ENCODE data around the gene HEXIM2.
A peak's percentile ranks its signal among the peaks of the same experiment; 100 is the strongest.

HEXIM2 gene

GRCh38 chr17:45115015-45115625 lies 46.6 kb upstream of the HEXIM2 start:
- Histone ChIP-seq H3K27me3 (no peaks in the 10 kb centered on the region), H3K27ac (peak overlapping the region; percentile 87 to 91), H3K9me3 (no peaks in the 10 kb centered on the region), H3K4me3 (no peak overlapping the region), H3K4me1 (peaks cover 4 to 37% (median 27%) of the 10 kb centered on the region in 4 donors), H3K36me3 (peaks cover 40 to 83% (median 73%) of the 10 kb centered on the region in 3 donors)
- no peak for DNase-seq
- intact Hi-C loops (cut with DNase I; ENCODE audit: low total_unique reads) = no loop called here
- TF ChIP-seq CTCF (IDR thresholded peaks at IDR 0.05) = no peak

GRCh38 chr17:45115871-45116270 lies 45.8 kb upstream of the HEXIM2 start:
- intact Hi-C loops (cut with DNase I; ENCODE audit: low total_unique reads) = no loop called here
- peaks cover 42 to 90% (median 79%) of the 10 kb centered on the region in 3 donors for H3K36me3 ChIP-seq
- no peak for DNase-seq
- H3K4me1 ChIP-seq = peaks cover 3 to 30% (median 20%) of the 10 kb centered on the region in 4 donors
- no peaks in the 10 kb centered on the region for H3K9me3 ChIP-seq
- no peak overlapping the region for H3K4me3 ChIP-seq
- H3K27ac ChIP-seq = peak overlapping the region in 1 of 2 donors; percentile 29
- no peak for TF ChIP-seq CTCF (IDR thresholded peaks at IDR 0.05)
- H3K27me3 ChIP-seq = no peaks in the 10 kb centered on the region

GRCh38 chr17:45116434-45117016 lies 45.1 kb upstream of the HEXIM2 start:
- Histone ChIP-seq H3K27me3 (no peaks in the 10 kb centered on the region), H3K9me3 (no peaks in the 10 kb centered on the region), H3K36me3 (peaks cover 42 to 94% (median 79%) of the 10 kb centered on the region in 3 donors), H3K4me1 (peaks cover 0 to 28% (median 13%) of the 10 kb centered on the region in 4 donors), H3K4me3 (no peak overlapping the region), H3K27ac (peak overlapping the region in 1 of 2 donors; percentile 29)
- intact Hi-C loops (cut with DNase I; ENCODE audit: low total_unique reads) = no loop called here
- no peak for DNase-seq
- TF ChIP-seq CTCF (IDR thresholded peaks at IDR 0.05) = no peak

- Histone ChIP-seq H3K36me3 (peaks cover 40 to 88% (median 76%) of the 10 kb centered on the region in 3 donors), H3K27ac (peak overlapping the region in 1 of 2 donors; percentile 29)
- no peak for TF ChIP-seq CTCF (IDR thresholded peaks at IDR 0.05)
Measured at GRCh38 chr17:45117334-45117733, 44.3 kb upstream of the HEXIM2 start.

GRCh38 chr17:45117848-45118646 lies 43.6 kb upstream of the HEXIM2 start:
- DNase-seq = no peak
- Histone ChIP-seq H3K9me3 (no peaks in the 10 kb centered on the region), H3K27ac (no peak overlapping the region), H3K36me3 (peaks cover 32 to 81% (median 69%) of the 10 kb centered on the region in 3 donors), H3K4me3 (no peak overlapping the region), H3K27me3 (no peaks in the 10 kb centered on the region), H3K4me1 (peaks cover 0 to 28% (median 6%) of the 10 kb centered on the region in 4 donors)
- intact Hi-C loops (cut with DNase I; ENCODE audit: low total_unique reads) = no loop called here
- TF ChIP-seq CTCF (IDR thresholded peaks at IDR 0.05) = no peak

More at GRCh38 chr17:45117334-45117733, 44.3 kb upstream of the HEXIM2 start:
- intact Hi-C loops (cut with DNase I; ENCODE audit: low total_unique reads) = no loop called here
- no peaks in the 10 kb centered on the region for H3K9me3 ChIP-seq
- H3K27me3 ChIP-seq = no peaks in the 10 kb centered on the region
- peaks cover 0 to 28% (median 5%) of the 10 kb centered on the region in 4 donors for H3K4me1 ChIP-seq
- DNase-seq = no peak
- no peak overlapping the region for H3K4me3 ChIP-seq
